Measurements from ENCODE around the gene NGFR.

The NGFR gene

GRCh38 chr17:49487183-49487582 is 7.9 kb upstream of the NGFR start:
- no peak for DNase-seq (ENCODE audit: extremely low read depth, insufficient read length)
- Histone ChIP-seq H3K36me3 (ENCODE audit: control insufficient read depth, insufficient read depth, low read length) (no peaks in the 10 kb centered on the region), H3K4me3 (replicated peaks; ENCODE audit: low read depth, low read length) (no peak overlapping the region), H3K27me3 (replicated peaks; ENCODE audit: control insufficient read depth, insufficient read depth, low read length) (peaks cover 8% of the 10 kb centered on the region)
- TF ChIP-seq CTCF (IDR thresholded peaks at IDR 0.05; ENCODE audit: insufficient read depth, low read length, poor library complexity, severe bottlenecking): no peak

GRCh38 chr17:49488612-49489011 is 6.5 kb upstream of the NGFR start:
- TF ChIP-seq CTCF (IDR thresholded peaks at IDR 0.05; ENCODE audit: insufficient read depth, low read length, poor library complexity, severe bottlenecking): no peak
- Histone ChIP-seq H3K4me3 (replicated peaks; ENCODE audit: low read depth, low read length) (no peak overlapping the region), H3K36me3 (ENCODE audit: control insufficient read depth, insufficient read depth, low read length) (no peaks in the 10 kb centered on the region), H3K27me3 (replicated peaks; ENCODE audit: control insufficient read depth, insufficient read depth, low read length) (peaks cover 6% of the 10 kb centered on the region)
- DNase-seq (ENCODE audit: extremely low read depth, insufficient read length): no peak

- peaks cover 6% of the 10 kb centered on the region for H3K27me3 ChIP-seq (replicated peaks; ENCODE audit: control insufficient read depth, insufficient read depth, low read length)
- no peak for TF ChIP-seq CTCF (IDR thresholded peaks at IDR 0.05; ENCODE audit: insufficient read depth, low read length, poor library complexity, severe bottlenecking)
- no peak for DNase-seq (ENCODE audit: extremely low read depth, insufficient read length)
These were observed 5.7 kb upstream of the NGFR start for GRCh38 chr17:49489348-49489747.

GRCh38 chr17:49490276-49490675 is 4.8 kb upstream of the NGFR start:
- H3K36me3 ChIP-seq (ENCODE audit: control insufficient read depth, insufficient read depth, low read length): no peaks in the 10 kb centered on the region
- H3K27me3 ChIP-seq (replicated peaks; ENCODE audit: control insufficient read depth, insufficient read depth, low read length): peaks cover 6% of the 10 kb centered on the region
- TF ChIP-seq CTCF (IDR thresholded peaks at IDR 0.05; ENCODE audit: insufficient read depth, low read length, poor library complexity, severe bottlenecking): no peak
- no peak overlapping the region for H3K4me3 ChIP-seq (replicated peaks; ENCODE audit: low read depth, low read length)
- no peak for DNase-seq (ENCODE audit: extremely low read depth, insufficient read length)

More at GRCh38 chr17:49489348-49489747, 5.7 kb upstream of the NGFR start:
- Histone ChIP-seq H3K4me3 (replicated peaks; ENCODE audit: low read depth, low read length) (no peak overlapping the region), H3K36me3 (ENCODE audit: control insufficient read depth, insufficient read depth, low read length) (no peaks in the 10 kb centered on the region)

GRCh38 chr17:49491192-49491769 is 3.8 kb upstream of the NGFR start:
- Histone ChIP-seq H3K4me3 (replicated peaks; ENCODE audit: low read depth, low read length) (no peak overlapping the region), H3K27me3 (replicated peaks; ENCODE audit: control insufficient read depth, insufficient read depth, low read length) (peaks cover 1% of the 10 kb centered on the region), H3K36me3 (ENCODE audit: control insufficient read depth, insufficient read depth, low read length) (no peaks in the 10 kb centered on the region)
- no peak for TF ChIP-seq CTCF (IDR thresholded peaks at IDR 0.05; ENCODE audit: insufficient read depth, low read length, poor library complexity, severe bottlenecking)
- no peak for DNase-seq (ENCODE audit: extremely low read depth, insufficient read length)
